OCI-LY7 (cell line): ENCODE data around the gene MTUS2. TPM values are rescaled to one million over a fixed set of nuclear protein-coding genes. Genes with fewer than 3 reads are reported as not detected.

ENCODE experiments used
- BruUV-seq: library from RNA; stranded (reverse); fragments of 400-500 nt; replicated peaks from 2 replicates; lab custom pipeline; 2021; lab: Mats Ljungman, UMichigan
- CTCF ChIA-PET: fragments of 300-600 bp; sonication (Branson Sonifier 250); formaldehyde crosslinking; loops from one replicate; lab custom pipeline; 2022; ENCODE audit warnings: antibody characterized with exemption; ENCODE audit not compliant: unreplicated experiment; lab: Charles Lee
- POLR2A ChIA-PET: fragments of 300-600 bp; sonication (Branson Sonifier 250); formaldehyde crosslinking; loops from one replicate; lab custom pipeline; 2022; ENCODE audit warnings: antibody characterized with exemption; lab: Charles Lee
- DNase-seq: peaks from one replicate; pipeline ENCODE4 v3.0.0-alpha.2; 2015; ENCODE audit warnings: low spot score
- H2AFZ ChIP-seq: fragments of 200-600 bp; sonication (generic), shearing (Covaris generic); 2 replicates; pipeline ENCODE4 v1.6.1; 2014; ENCODE audit warnings: mild to moderate bottlenecking, antibody characterized with exemption, low read length, moderate library complexity
- H3K27ac ChIP-seq: fragments of 200-600 bp; sonication (generic); 2 replicates; pipeline ENCODE4 v1.5.1; 2014; ENCODE audit warnings: mixed run types, low read depth, mild to moderate bottlenecking, moderate library complexity, low read length, inconsistent platforms; ENCODE audit not compliant: poor library complexity, severe bottlenecking
- H3K36me3 ChIP-seq: fragments of 200-600 bp; sonication (generic); 2 replicates; pipeline ENCODE4 v1.6.1; 2014; ENCODE audit warnings: mild to moderate bottlenecking, antibody characterized with exemption, low read length, moderate library complexity, mixed read lengths; ENCODE audit not compliant: insufficient read depth
- H3K4me1 ChIP-seq: fragments of 200-600 bp; sonication (generic); 2 replicates; pipeline ENCODE4 v1.5.1; 2014; ENCODE audit warnings: mild to moderate bottlenecking, low read length; ENCODE audit not compliant: insufficient read depth, poor library complexity, severe bottlenecking
- H3K4me2 ChIP-seq: fragments of 200-600 bp; sonication (generic); 2 replicates; pipeline ENCODE4 v1.6.1; 2014; ENCODE audit warnings: mild to moderate bottlenecking, low read length
- H3K4me3 ChIP-seq: fragments of 200-600 bp; sonication (generic); 2 replicates; pipeline ENCODE4 v1.5.1; 2014; ENCODE audit warnings: mild to moderate bottlenecking, low read depth, low read length; ENCODE audit not compliant: poor library complexity, severe bottlenecking
- H3K79me2 ChIP-seq: fragments of 200-600 bp; sonication (generic); 2 replicates; pipeline ENCODE4 v1.6.1; 2016; ENCODE audit warnings: low read depth, mild to moderate bottlenecking, low read length, moderate library complexity, mixed read lengths; ENCODE audit not compliant: insufficient read depth
- H3K9me2 ChIP-seq: fragments of 200-600 bp; sonication (generic); 2 replicates; pipeline ENCODE4 v1.6.1; 2016; ENCODE audit warnings: mild to moderate bottlenecking, low read length, mixed read lengths; ENCODE audit not compliant: insufficient read depth
- H3K9me3 ChIP-seq: fragments of 200-600 bp; sonication (generic); 2 replicates; pipeline ENCODE4 v1.6.1; 2014; ENCODE audit warnings: mild to moderate bottlenecking, mixed run types, low read length, mixed read lengths
- H4K20me1 ChIP-seq: fragments of 200-600 bp; sonication (generic); 2 replicates; pipeline ENCODE4 v1.6.1; 2014; ENCODE audit warnings: mild to moderate bottlenecking, antibody characterized with exemption, low read length, moderate library complexity, mixed read lengths; ENCODE audit not compliant: insufficient read depth
- EZH2phosphoT487 ChIP-seq: fragments of 200-600 bp; sonication (generic); IDR thresholded peaks from 2 replicates; pipeline ENCODE4 v1.6.1; 2018; ENCODE audit warnings: low read depth, borderline replicate concordance, mild to moderate bottlenecking, mixed run types, antibody characterized with exemption, low read length, moderate library complexity, mixed read lengths
- intact Hi-C: fragments of 100-400 bp; cut with micrococcal nuclease; formaldehyde crosslinking; loops from one replicate; pipeline ENCODE4 v1.10.0; 2022; ENCODE audit not compliant: unreplicated experiment
- total RNA-seq, 2 experiments: library from RNA; depleted of rRNA in 1 of 2; stranded (reverse); fragments of >200 nt in 1 of 2; shearing (Covaris generic) in 1 of 2; gene quantifications; 2 replicates each; pipeline ENCODE4 v1.2.3, GENCODE V29; 2014 to 2022
- TF ChIP-seq, protein P1 (sequence below): fragments of 200-600 bp; sonication (generic); conservative IDR thresholded peaks from 2 replicates; pipeline ENCODE4 v1.5.1; 2014; ENCODE audit warnings: mild to moderate bottlenecking, antibody characterized with exemption, low read length, moderate library complexity, mixed read lengths

The MTUS2 gene
- total RNA-seq, 2 experiments from 2014 or later = 0.16 to 9.8 TPM

DNA sequence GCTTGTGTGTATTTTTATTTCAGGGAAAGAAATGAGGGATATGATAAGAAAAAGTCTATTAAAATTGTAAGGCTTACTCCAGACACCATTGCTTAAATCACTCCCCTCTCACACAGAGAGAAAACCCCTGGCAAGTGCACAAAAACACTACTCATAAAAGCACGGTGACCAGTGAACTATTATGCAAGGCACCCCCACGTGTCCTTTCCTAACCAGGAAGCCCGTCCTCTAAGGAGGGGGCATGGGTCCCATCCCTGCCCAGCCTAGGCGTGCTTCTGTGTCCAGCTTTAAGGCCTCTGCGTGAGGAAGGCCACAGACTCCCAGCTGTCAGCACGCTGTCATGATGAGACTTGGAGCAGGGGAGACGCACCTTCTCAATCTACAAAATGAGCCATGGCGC is 691.8 kb downstream of the MTUS2 start:
- CTCF ChIA-PET = no interaction called here
- Histone ChIP-seq H3K27ac (no peak overlapping the region), H3K79me2 (no peaks in the 10 kb centered on the region), H3K4me2 (no peak overlapping the region), H3K9me2 (no peaks in the 10 kb centered on the region), H3K36me3 (peaks cover 84% of the 10 kb centered on the region), H3K4me3 (no peak overlapping the region), H4K20me1 (no peaks in the 10 kb centered on the region), H3K4me1 (no peaks in the 10 kb centered on the region), H3K9me3 (no peaks in the 10 kb centered on the region), H2AFZ (no peak overlapping the region)
- TF ChIP-seq EZH2phosphoT487 = no peak
- TF ChIP-seq, protein P1, sequence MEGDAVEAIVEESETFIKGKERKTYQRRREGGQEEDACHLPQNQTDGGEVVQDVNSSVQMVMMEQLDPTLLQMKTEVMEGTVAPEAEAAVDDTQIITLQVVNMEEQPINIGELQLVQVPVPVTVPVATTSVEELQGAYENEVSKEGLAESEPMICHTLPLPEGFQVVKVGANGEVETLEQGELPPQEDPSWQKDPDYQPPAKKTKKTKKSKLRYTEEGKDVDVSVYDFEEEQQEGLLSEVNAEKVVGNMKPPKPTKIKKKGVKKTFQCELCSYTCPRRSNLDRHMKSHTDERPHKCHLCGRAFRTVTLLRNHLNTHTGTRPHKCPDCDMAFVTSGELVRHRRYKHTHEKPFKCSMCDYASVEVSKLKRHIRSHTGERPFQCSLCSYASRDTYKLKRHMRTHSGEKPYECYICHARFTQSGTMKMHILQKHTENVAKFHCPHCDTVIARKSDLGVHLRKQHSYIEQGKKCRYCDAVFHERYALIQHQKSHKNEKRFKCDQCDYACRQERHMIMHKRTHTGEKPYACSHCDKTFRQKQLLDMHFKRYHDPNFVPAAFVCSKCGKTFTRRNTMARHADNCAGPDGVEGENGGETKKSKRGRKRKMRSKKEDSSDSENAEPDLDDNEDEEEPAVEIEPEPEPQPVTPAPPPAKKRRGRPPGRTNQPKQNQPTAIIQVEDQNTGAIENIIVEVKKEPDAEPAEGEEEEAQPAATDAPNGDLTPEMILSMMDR = no peak
- intact Hi-C loops = no loop called here
- no peak for DNase-seq
- POLR2A ChIA-PET = interaction anchor here (1.0 kb wide), 1 partner anchor 52 kb away, joined by 3 read pairs; no protein-coding TSS in a partner anchor
- no TSS peak for BruUV-seq

DNA sequence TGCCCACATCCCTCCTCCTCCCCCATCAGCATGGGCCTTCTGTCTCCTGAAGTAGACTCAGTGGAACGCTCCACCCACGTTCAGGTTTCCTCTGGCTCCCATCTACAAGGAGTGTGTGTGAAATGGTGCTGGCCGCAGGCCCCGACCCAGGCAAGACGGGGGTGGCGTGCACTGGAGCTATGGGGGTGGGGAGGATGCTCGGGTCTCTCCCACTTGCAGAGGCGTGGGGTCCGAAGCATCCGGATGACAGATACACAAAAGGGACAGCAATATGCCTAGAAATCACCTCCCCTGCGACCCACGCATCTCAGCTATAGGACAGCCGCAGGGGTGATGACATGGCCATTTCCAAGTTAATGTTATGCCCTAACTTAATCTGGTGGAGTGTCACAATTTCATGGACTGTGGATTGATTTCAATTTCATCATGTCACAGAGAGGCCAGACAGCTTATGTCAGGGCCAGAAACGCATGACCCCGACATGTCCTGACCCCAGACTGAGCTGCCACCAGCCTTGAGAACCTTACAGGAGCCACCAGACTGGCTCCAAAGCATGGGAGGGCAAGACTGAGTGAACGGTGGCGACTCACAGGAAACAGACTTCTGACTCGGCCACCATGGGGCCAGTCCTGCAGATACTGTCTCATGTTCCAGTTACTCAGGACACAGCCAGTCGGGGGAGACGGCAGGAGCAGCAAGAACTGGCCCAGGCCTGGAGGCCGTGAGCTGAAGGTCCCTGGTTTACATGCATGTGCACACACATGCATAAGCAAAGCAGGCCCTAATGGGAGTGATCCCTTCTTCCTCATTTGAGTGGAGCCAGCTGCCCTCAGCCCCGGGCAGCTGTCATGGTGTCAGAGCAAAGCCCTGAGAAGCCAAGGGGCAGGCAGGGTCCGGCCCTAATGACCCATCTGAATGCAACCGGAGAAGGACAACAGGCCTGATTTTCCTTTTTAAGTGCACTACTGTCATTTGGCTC is 693.2 kb downstream of the MTUS2 start:
- H3K9me2 ChIP-seq = no peaks in the 10 kb centered on the region
- H3K36me3 ChIP-seq = peaks cover 91% of the 10 kb centered on the region
- intact Hi-C loops = no loop called here
- no TSS peak for BruUV-seq
- no peaks in the 10 kb centered on the region for H3K79me2 ChIP-seq
- DNase-seq = no peak
- ChIA-PET POLR2A (interaction anchor here (1.0 kb wide), 1 partner anchor 51 kb away, joined by 3 read pairs; no protein-coding TSS in a partner anchor), CTCF (no interaction called here)
- no peak overlapping the region for H3K4me2 ChIP-seq
- no peak for TF ChIP-seq EZH2phosphoT487
- TF ChIP-seq, protein P1 = no peak
- no peaks in the 10 kb centered on the region for H3K4me1 ChIP-seq
- H3K4me3 ChIP-seq = no peak overlapping the region
- no peak overlapping the region for H3K27ac ChIP-seq
- no peak overlapping the region for H2AFZ ChIP-seq
- H4K20me1 ChIP-seq = no peaks in the 10 kb centered on the region
- no peaks in the 10 kb centered on the region for H3K9me3 ChIP-seq
